Activated CD8-positive, alpha-beta memory T cell treated with anti-CD3 and anti-CD28 coated beads, Interleukin-2, amount 50 U/mL, for 1 hour (primary cell): ENCODE data around the gene ABCC2.

Experiments used
- DNase-seq: peaks from one replicate; pipeline ENCODE4 v3.0.0-alpha.2; 2020; ENCODE audit errors: extremely low read depth

ABCC2 gene

GRCh38 chr10:99770408-99771045, 11.9 kb upstream of the ABCC2 start:
- DNase-seq = no peak

DNA sequence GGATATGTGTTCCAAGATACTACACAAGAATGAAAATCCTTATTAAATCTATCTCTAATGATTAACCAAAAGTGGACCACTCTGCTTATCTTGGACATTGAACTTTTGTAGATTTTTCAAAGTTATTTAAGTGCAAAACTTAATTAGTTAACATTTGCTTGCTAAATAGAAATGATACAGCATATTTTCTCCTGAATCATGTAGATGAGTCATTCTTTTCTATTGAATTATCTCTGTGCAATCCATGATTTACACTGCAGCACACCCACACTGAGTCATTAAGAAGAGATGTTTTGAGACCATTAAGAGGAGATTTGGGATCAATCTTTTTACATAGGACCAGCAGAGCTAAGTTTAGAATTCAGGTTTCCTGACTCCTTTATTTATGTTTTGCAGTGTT, 6.6 kb upstream of the ABCC2 start:
- no peak for DNase-seq

DNA sequence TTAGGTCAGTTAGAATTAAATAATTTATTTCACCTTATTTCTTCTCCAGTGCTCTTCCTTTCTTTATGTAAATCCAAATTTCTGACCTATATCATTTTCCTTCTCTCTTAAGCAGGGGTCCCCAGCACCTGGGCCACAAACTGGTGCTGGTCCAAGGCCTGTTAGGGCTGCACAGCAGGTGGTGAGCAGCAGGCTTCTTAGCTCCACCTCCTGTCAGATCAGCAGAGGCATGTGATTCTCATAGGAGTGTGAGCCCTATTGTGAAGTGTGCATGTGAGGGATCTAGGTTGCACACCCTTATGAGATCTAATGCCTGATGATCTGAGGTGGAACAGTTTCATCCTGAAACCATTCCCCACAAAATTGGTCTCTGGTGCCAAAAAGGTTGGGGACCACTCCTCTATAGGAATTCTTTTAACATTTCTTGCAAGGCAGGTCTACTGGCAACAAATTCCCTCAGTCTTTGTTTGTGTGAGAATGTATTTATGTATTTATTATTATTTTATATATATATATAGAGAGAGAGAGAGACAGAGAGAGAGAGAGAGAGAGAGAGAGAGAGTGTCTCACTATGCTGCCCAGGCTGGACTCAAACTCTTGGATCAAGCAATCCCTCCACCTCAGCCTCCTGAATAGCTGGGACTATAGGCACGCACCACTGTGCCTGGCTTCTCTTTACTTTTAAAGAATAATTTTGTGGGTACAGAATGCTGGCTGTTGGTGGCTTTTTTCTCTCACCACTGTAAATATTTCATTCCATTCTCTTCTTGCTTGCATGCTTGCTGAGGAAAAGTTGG, 4.3 kb upstream of the ABCC2 start:
- no peak for DNase-seq

DNA sequence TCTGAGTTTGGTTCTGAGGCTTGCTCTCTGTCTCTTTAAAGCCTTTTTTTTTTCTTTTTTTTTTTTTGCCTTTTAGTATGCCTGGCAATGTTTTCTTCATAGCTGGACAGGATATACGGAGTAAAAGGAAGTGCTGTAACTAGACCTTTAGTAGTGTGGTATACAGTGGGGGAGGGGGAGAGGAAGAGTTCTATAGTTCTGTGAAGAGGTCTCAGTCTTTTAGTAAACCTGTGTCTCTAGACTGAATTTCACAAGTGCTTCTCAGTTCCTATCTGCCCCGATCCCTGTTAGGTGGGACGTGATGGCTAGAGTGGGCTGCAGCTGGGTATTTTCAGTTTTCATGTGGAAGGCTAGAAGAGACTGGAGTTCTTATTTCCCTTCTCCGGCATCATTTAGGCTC, 3.1 kb upstream of the ABCC2 start:
- DNase-seq = no peak

GRCh38 chr10:99781734-99782429, 558 bp upstream of the ABCC2 start:
- DNase-seq = no peak

DNA sequence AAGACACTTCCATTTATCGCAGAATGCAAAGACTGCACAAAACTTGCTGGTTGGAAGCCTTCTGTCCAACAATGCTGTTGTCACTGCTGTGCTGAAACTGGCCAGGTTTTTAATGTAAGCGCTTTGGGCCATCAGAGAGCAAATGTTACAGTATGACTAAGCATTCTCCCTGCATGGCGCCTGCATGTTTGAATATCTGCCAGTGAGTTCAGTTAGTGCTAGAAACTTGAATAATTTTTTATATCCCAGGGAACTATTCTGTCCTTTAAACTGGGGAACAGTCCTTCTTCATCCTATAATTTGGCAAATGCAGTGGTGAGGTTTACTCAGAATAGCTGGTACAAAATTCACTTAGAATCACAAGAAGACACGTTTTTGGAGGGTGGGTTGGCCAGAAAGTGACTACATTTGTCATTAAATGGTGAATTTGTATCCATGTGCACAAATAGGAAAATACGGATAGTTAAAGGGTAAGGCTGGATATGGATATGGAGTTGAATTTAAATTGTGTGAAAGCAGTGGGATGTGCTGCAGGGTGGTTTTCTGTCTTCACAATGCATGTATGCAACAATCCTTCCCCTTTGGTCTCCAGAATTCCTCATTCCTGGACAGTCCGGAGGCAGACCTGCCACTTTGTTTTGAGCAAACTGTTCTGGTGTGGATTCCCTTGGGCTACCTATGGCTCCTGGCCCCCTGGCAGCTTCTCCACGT, 1.7 kb downstream of the ABCC2 start:
- no peak for DNase-seq

DNA sequence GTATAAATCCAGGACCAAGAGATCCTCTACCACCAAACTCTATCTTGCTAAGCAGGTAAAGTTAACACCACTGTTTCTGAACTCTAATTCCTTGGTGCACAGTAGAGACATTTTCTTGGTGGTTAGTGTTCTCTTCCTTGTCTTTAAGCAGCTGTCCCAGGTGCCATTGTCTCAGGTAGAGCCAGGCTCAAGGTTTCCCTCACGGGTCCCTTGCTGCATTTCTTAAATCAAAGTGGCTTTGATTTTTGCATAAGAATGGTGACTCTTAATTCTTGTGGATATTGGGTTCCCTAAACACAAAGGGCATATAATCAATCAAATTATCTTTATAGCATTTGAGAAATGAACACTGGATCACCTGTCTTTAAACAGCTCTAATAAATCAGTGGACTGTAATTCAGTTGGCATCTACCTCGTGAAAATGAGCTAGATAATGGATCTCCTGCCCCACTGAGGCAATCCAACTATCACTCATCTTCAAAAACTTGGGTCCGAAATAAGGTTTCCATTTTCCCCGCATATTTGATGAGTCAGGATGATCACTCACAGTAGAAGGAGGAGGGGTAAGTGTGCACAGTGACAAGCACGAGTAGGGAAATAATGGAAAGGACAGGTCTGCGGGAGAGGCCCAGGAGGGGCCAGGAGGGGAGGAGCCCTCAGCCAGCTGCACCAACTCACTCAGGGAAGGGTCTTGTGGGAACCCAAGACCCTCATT, 2.4 kb downstream of the ABCC2 start:
- DNase-seq = no peak

DNA sequence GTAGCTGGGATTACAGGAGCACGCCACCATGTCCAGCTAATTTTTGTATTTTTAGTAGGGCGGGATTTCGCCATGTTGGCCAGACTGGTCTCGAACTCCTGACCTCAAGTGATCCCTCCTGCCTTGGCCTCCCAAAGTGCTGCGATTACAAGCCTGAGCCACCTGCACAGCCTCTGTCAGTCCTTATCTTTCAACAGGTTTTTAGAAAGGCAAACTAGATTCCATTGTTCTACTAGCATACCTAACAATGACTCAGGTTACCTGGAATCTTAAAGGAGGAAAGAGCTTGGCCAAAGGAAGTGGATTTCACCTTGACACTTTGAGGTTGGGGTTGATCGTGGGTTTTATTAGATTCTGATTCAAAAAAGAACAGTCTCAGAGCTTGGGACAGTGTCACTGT, 3.2 kb downstream of the ABCC2 start:
- DNase-seq = no peak

DNA sequence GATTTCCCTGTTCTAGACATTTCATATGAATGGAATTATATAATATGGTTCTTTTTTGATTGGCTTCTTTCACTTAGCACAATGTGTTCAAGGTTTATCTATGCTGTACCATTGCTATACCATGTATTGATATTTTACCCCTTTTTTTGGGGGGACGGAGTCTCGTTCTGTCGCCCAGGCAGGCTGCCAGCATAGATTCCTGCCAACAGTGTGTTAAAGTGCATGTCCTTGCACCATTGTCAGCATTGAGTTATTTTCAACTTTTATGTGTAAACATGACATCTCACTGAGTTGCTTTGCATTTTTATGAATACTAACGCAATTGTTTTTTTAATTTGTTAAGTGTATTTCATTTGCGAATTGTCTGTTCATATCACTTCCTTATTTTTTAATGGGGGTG, 4.9 kb downstream of the ABCC2 start:
- no peak for DNase-seq

GRCh38 chr10:99787782-99788445, 5.5 kb downstream of the ABCC2 start:
- DNase-seq = no peak

DNA sequence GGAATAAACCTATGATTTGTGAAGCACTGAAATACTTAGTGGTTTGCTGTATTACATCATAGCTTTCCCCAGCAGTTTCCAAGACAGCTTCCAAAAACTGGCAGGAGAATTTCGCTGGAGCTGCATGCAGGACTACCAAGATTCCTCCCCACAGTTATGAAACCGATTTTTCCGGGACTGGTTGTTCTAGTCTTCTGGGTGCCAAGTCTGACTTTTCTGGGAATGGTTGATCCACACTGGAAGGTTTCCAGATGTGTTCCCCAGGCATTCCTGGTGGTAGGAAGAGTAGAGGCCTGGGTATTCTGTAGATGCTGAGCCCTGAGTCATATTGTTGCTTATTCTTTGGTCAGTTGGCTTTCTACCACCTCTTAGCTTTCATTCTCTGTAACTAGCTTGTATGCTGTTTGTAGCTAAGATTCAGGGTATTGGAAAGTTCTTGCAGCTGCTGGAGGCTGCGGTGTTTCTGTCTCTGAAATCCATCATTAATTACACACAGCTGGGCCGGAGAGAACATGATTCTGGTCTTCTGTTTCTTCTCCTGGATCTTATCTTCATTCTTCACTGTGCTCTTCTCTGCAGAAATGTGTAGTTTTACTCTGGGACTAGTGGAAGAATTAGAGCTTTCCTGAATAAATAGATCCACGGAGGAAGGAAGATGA, 6.3 kb downstream of the ABCC2 start:
- DNase-seq = no peak

DNA sequence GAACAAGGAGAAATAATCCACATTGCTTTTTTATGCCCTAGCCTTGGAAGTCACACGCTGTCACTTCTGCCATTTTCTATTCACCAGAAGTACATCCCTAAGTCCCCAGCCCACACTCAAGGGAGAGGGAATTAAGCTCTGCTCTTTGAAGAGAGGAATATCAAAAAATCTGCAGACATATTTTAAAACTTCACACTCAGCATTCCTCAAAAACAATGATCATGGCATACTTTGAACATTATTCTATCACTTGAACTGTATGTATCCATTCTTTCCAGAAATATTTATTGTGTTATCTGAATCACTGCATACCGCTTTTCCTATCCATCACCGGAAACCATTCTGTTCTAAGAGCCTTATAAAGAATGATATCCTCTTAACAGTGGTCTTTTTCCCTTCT, 9.4 kb downstream of the ABCC2 start:
- no peak for DNase-seq

DNA sequence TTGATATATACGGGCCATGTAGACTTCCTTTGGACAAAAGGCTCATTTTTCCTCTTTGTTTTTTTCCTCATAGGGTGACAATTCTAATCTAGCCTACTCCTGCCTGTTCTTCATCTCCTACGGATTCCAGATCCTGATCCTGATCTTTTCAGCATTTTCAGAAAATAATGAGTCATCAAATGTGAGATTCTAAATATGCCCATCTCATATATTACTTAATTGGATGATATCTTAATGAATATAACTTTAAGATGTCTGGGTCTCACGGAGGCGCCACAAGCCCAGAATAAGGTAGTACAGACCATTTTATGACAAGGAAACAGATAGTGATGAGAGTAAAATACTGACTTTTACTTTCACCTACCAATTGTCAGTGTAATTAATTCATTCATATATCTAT, 11.4 kb downstream of the ABCC2 start:
- DNase-seq = no peak

DNA sequence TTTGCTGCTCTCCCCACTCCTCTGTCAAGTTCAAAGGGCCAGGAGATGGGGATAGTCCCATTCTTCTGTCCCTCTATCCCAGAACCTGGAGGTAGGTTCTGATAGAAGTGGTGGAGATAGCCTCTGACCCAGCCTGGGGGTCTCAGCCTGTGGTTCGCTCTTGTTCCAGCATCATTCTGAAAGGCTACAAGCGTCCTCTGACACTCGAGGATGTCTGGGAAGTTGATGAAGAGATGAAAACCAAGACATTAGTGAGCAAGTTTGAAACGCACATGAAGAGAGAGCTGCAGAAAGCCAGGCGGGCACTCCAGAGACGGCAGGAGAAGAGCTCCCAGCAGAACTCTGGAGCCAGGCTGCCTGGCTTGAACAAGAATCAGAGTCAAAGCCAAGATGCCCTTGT, 14.5 kb downstream of the ABCC2 start:
- DNase-seq = no peak

- DNase-seq = no peak
Measured at GRCh38 chr10:99798031-99798430, 15.6 kb downstream of the ABCC2 start.

DNA sequence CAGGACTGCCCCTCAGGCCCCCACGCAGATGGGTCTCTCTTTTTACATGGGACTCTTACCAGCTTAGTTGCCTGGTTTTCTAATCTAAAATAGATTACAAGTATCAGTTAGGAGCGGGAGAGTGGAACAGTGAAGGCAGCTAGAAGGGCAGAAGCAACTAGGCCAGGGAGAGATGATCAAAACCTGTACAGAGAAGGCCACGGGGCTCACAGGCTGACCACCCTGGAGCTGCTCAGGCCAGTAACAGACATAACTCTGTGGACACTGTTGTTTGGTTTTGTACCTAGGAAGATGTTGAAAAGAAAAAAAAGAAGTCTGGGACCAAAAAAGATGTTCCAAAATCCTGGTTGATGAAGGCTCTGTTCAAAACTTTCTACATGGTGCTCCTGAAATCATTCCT, 16.5 kb downstream of the ABCC2 start:
- no peak for DNase-seq

GRCh38 chr10:99799613-99800012, 17.2 kb downstream of the ABCC2 start:
- no peak for DNase-seq

GRCh38 chr10:99804471-99804870, 22.0 kb downstream of the ABCC2 start:
- no peak for DNase-seq

- no peak for DNase-seq
Measured at GRCh38 chr10:99805190-99805589, 22.8 kb downstream of the ABCC2 start.

GRCh38 chr10:99806091-99806490, 23.7 kb downstream of the ABCC2 start:
- DNase-seq = no peak

DNA sequence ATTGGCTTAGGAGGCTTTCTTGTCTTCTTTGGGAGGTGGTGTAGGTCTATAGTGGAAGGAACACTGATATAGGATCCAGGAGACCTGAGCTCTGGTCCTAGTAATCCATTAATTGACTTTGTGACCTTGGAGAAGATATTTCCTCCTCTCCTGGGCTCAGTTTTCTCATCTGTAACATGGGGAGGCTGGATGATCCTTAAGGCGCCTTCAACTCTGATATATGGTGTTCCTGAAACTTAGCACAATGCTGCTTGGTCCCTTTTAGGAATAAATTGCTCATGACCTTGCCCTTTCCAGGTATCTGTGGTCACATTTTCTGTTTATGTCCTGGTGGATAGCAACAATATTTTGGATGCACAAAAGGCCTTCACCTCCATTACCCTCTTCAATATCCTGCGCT, 25.3 kb downstream of the ABCC2 start:
- no peak for DNase-seq
